Measurements from ENCODE around the gene GNB3.
A peak's percentile ranks its signal among the peaks of the same experiment; 100 is the strongest.

- TF ChIP-seq, protein P1, sequence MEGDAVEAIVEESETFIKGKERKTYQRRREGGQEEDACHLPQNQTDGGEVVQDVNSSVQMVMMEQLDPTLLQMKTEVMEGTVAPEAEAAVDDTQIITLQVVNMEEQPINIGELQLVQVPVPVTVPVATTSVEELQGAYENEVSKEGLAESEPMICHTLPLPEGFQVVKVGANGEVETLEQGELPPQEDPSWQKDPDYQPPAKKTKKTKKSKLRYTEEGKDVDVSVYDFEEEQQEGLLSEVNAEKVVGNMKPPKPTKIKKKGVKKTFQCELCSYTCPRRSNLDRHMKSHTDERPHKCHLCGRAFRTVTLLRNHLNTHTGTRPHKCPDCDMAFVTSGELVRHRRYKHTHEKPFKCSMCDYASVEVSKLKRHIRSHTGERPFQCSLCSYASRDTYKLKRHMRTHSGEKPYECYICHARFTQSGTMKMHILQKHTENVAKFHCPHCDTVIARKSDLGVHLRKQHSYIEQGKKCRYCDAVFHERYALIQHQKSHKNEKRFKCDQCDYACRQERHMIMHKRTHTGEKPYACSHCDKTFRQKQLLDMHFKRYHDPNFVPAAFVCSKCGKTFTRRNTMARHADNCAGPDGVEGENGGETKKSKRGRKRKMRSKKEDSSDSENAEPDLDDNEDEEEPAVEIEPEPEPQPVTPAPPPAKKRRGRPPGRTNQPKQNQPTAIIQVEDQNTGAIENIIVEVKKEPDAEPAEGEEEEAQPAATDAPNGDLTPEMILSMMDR (conservative IDR thresholded peaks at IDR 0.05; ENCODE audit: low read length) = peak; percentile 66
- no peak for TF ChIP-seq EZH2phosphoT487 (IDR thresholded peaks at IDR 0.05; ENCODE audit: borderline replicate concordance, low read depth, low read length)
Observed at GRCh38 chr12:6868211-6869048, 27.7 kb downstream of the GNB3 start.
